Hematopoietic multipotent progenitor cell treated with erythropoietin and hydrocortisone succinate and interleukin-3 and kit ligand, for 8 days (in vitro differentiated cells): ENCODE measurements around the gene KRTAP10-2.
"Not testable (repeated sequence)": the region's sequence is repeated elsewhere in the genome, so short reads cannot be mapped to it uniquely, and the experiment has no call there.

Experiments used
- DNase-seq: peaks from one replicate; pipeline ENCODE4 v3.0.0-alpha.2; 2015

KRTAP10-2 gene

GRCh38 chr21:44564886-44565598 is 13.7 kb upstream of the KRTAP10-2 start:
- DNase-seq: no peak

DNA sequence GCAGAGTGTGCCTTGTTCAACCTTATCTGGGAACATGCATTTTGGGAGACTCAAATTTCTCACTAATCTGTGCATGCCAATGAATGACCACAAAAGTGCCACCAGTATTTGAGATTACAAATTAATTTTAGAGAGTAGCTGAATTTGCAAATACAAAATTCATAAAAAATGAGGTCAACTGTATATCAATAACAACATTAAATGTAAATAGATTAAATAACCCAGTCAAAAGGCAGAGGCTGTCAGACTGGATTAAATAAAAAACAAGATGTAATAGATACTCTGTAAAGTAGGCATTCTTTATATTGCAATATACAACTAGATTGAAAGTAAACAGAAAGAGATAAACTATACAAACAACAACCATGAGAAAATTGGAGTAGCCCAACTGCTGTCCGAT is 12.8 kb upstream of the KRTAP10-2 start:
- DNase-seq: no peak

DNA sequence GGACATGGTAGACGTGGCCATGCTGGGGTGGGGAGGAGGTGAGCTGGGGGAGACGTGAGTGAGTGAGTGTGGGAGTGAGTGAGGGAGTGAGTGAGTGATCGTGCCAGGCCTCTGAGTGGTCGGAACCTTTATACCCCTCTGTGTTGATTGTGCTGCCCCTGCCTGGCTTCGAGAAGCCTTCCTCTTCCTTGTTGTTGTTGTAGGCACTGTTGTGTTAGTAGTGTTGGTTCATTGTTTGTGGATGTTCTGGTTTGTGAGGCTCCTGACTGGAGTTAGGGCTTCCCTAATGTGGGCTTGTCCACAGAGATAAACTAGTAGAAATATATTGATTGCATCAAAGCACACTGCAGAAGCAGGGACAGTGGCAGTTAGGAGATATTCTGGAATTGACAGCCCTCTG is 7.4 kb upstream of the KRTAP10-2 start, which contains the start of gene KRTAP10-3:
Gene KRTAP10-3 (minus strand): TSS at position 101 of the 400 bp plus-strand sequence. CDS start 80 bp downstream, at position 21.
- DNase-seq: no peak

GRCh38 chr21:44558329-44558675 is 7.0 kb upstream of the KRTAP10-2 start:
- not testable (repeated sequence) for DNase-seq

DNA sequence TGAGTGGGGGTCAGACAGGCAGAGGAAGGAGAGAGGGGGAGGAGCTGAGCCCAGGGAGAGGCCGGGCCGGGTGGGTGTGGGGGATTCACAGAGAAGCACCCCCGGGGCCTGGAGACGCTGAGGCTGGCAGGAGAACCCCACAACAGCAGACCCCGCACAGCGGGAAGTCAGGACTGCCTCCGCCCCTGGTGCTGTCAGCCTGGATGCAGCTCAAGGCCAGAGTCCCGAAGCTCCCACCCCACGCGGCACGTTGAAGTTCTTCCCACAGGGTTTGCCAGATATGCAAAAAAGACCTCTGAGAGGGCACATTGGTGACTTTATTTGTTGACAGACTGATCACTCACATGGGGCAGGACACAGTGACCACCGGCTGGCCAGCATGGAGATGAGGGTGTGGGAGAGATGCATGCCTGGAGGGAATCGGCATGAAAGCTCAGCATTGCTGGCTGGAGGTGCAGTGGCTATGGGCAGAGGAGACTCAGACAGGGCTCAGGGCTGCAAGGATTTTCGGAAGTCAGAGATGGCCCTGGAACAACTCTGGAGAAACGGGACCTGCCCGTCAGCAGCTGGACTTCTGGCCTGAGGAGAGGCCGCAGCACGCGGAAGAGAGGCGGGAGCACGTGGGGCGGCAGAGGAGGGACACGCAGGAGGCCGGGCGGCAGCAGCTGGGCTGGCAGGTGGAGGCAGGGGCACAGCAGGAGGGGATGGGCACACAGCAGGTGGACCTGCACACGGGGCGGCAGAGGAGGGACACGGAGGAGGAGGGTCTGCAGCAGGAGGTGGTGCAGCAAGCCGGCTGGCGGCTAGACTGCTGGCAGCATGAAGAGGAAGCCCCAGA is 6.4 kb upstream of the KRTAP10-2 start:
- no peak for DNase-seq

DNA sequence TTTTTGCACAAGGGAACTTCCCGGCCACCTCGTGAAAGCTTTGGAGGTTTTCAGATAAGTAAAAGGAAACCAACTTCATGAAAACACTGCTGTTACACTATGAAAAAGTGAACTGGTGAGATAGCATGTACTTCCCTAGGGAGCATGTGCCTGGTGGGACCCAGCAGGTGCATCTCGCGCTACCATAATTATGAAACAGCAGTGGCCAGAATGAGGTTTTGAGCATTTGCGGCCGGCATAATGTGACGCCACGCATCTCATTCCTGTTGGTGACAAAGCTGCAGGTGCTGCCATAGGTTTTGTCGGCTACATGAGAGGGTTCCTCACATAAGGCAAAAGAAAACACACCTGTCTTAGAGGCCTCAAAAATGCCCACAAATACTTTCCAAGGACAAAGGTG is 5.6 kb upstream of the KRTAP10-2 start:
- DNase-seq: no peak

DNA sequence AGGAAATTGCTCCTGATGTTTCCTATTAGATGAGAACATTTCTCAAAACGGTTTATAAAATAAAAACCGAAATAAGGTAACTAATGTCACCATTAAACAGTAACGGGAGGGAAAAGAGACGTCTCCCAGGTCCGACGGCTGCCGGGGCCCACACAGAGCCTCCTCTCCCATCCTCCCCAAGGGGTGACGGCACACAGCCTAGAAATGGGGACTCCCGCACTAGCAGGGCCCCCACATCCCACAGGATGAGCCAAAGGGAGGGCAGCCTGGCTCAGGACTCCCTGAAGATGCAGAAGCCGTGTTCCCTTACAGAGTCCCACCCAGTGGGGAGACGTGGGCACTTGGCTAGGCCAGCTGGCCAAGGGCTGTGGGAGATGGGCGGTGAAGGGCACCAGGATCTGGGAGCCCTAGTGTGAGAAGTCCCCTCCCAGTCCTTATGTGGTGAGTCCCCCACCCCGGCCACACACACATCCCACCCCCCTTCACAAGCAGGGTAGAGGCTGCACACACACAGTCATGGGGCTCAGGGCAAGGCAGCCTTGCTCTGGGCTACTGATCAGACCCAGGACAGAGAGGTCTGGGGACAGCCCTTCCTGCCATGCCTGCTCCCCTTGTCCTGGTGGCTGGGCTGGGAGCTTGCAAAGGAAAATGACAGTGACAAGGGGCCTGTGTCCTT is 4.0 kb upstream of the KRTAP10-2 start:
- DNase-seq: no peak

GRCh38 chr21:44552681-44553080 is 1.4 kb upstream of the KRTAP10-2 start:
- no peak for DNase-seq

DNA sequence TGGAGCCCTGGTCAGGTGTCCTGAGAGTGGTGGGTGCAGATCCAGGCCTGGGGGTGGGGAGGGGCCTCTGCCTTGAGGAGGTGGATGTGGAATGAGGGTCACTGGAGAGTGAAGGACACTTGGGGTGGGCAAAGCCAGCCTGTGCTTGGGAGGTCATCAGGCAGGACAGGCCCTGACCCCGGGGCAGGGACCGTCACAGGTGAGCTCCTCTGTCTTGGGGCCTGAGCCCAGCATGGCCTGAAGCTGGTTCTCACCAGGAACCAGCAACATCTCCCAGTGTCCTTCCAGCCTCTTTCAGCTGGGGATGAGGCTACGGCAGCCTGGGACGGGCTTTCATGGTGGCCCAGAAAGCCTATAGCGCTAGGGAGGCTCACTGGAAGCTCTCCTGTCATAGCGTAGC is 831 bp upstream of the KRTAP10-2 start:
- DNase-seq: no peak

DNA sequence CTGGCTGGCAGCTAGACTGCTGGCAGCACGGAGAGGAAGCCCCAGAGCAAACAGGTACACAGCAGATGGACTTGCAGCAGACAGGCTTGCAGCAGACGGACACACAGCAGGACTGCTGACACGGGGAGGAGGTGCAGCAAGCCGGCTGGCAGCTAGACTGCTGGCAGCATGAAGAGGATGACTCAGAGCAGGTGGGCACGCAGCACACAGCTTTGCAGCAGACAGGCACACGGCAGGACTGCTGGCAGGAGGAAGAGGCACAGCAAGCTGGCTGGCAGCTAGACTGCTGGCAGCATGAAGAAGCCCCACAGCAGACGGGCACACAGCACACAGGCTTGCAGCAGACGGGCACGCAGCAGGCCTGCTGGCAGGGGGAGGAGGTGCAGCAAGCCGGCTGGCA is 498 bp downstream of the KRTAP10-2 start:
- no peak for DNase-seq

DNA sequence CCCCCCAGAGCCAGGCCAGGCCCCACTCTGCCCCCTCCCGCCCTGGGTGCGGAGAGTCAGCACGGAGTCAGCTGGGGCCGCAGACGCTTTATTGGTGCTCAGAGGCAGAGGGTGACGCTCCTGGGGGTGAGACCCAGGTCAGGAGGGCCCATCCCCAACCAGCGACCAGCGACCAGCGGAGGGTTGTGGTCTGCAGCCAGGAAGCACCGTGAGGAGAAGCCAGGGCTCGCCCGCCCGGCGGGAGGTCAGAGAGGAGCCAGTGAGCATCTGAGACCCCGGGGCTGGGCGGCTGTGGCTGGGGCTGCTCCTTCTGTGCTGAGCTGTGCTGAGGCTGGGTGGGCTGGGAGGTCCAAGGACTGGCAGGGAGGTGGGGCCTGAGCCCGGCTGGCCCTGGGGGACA is 1.0 kb downstream of the KRTAP10-2 start:
- DNase-seq: not testable (repeated sequence)

DNA sequence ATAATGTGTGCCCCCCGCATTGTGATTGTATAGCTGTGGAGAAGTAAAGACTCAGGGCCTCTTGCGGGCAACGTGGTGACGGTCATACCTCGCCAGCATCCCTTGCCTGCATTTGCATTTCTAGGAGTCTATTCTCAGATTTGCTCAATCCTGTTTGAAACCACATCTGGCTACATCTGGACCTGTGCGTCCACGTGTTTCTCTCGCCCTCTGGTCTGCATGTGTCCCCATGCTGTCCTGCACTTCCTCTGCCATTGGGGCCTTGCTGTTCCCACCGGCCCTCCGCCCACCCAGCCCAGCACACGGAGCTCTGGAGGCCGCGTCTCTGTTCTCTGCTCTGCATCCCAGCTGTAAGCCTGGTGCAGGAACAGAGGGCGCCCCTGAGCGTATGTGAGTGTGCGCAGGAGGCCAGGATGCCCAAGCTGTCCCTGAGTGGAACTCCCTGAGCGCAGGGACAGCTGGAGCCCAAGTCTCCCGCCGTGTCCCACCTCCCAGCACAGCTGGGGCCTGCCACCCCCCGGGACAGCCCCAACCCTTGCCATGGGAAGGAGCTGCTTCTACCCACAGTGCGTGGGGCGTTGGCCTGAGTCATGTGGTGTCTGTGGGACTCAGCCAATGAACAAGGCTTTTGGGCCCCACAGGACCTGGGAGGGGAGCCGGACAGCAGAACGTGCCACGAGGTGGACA is 1.6 kb downstream of the KRTAP10-2 start:
- no peak for DNase-seq

- no peak for DNase-seq
Measured at GRCh38 chr21:44548922-44549321, 2.4 kb downstream of the KRTAP10-2 start.

GRCh38 chr21:44548381-44548780 is 2.9 kb downstream of the KRTAP10-2 start:
- no peak for DNase-seq

- no peak for DNase-seq
Measured at GRCh38 chr21:44547656-44548331, 3.5 kb downstream of the KRTAP10-2 start.

- no peak for DNase-seq
Measured at GRCh38 chr21:44544566-44544965, 6.7 kb downstream of the KRTAP10-2 start.

DNA sequence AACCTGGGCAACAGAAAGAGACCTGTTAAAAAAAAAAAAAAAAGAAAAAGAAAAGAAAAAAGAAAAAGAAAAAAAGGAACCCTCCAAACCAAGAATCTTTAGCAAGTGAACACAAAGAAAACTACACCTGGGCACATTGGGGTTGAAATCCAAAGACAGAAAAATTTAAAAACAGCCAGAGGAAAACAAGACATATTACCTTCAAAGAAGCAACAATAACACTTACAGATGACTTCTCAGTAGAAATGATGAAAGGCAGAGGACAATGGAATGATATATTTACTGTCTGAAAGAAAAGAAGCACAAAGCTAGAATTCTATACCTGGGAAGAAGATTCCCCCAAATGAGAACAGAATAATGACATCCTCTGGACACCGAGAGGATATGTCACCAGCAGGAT is 8.6 kb downstream of the KRTAP10-2 start:
- no peak for DNase-seq

DNA sequence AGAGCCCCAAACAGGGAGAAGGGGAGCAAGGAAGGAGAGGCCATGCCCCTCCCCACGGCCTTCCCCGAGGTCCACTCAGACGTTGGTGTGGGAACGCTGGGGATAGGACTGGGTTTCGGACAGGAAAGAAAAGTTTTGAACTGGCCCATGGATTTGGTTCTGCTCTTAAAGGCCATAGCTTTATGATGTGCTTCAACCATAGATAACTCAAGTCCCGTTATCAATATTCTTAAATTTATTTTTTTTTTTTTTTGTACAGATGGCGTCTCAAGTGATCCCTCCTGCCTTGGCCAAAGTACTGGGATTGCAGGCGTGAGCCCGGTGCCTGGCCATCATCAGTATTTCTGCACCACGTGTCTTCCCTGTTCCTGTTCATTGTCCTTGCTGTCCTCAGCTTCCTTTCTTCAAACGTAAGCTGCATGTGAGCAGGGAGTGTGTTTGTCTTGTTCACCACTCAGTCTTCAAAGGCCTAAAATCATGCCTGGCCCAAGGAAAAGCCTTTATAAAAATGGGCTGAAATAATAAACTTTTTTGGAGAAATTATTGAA is 10.5 kb downstream of the KRTAP10-2 start:
- no peak for DNase-seq

- DNase-seq: no peak
Measured at GRCh38 chr21:44539991-44540666, 11.2 kb downstream of the KRTAP10-2 start, which contains the start of gene KRTAP10-1. KRTAP10-1 (minus strand) TSS chr21:44540195; CDS start chr21:44540150, 45 bp downstream.

GRCh38 chr21:44539046-44539445 is 12.3 kb downstream of the KRTAP10-2 start:
- DNase-seq: no peak
